Memory B cell (primary cell): ENCODE data around the gene BTBD16.

ENCODE experiments used
- ATAC-seq: fragments of 150-1000 bp; cut with Tn5 transposase; 2 replicates; pipeline ENCODE4 v1.10.0; 2021; ENCODE audit warnings: low read depth, mild to moderate bottlenecking, moderate library complexity
- DNase-seq, 2 donors: peaks; one replicate each; pipeline ENCODE4 v3.0.0; 2022; ENCODE audit warnings: low spot score in 2 of 2
- H3K27ac Mint-ChIP-seq: one replicate; pipeline ENCODE4 v1.8.0; 2022; ENCODE audit warnings: mild to moderate bottlenecking, moderate library complexity, mixed read lengths
- H3K27me3 Mint-ChIP-seq: one replicate; pipeline ENCODE4 v1.8.0; 2022; ENCODE audit warnings: mixed read lengths
- H3K36me3 Mint-ChIP-seq: one replicate; pipeline ENCODE4 v1.8.0; 2022; ENCODE audit warnings: mild to moderate bottlenecking, mixed read lengths
- H3K4me1 Mint-ChIP-seq: one replicate; pipeline ENCODE4 v1.8.0; 2022; ENCODE audit warnings: mixed read lengths
- H3K4me3 Mint-ChIP-seq: one replicate; pipeline ENCODE4 v1.8.0; 2022; ENCODE audit warnings: mild to moderate bottlenecking, moderate library complexity, mixed read lengths
- H3K9me3 Mint-ChIP-seq: one replicate; pipeline ENCODE4 v1.8.0; 2022; ENCODE audit warnings: mixed read lengths

BTBD16 gene

DNA sequence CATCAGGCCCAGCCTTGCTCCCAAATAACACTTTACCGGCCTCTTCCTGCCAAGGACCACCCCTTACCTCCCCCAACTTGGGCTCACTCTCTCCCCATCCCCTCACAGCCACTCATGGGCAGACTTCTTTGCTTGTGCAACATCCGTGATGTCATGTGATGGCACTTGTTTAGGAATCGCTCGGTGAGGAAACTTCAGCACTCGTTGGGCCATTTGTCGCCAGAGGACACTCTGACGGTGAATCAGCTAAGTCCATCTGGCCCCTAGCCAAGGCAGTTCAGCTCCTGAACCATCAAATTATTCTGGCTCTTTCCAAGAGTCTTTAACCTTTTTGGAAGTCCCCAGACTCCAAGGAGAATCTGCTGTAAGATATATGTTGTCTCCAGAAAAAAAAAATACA lies 19.2 kb downstream of the BTBD16 start:
- Mint-ChIP-seq H3K4me1 (no peaks in the 10 kb centered on the region), H3K36me3 (no peaks in the 10 kb centered on the region), H3K27me3 (peaks cover 11% of the 10 kb centered on the region), H3K4me3 (no peak overlapping the region), H3K9me3 (no peaks in the 10 kb centered on the region), H3K27ac (no peak overlapping the region)
- ATAC-seq (no peak), DNase-seq (no peak)

DNA sequence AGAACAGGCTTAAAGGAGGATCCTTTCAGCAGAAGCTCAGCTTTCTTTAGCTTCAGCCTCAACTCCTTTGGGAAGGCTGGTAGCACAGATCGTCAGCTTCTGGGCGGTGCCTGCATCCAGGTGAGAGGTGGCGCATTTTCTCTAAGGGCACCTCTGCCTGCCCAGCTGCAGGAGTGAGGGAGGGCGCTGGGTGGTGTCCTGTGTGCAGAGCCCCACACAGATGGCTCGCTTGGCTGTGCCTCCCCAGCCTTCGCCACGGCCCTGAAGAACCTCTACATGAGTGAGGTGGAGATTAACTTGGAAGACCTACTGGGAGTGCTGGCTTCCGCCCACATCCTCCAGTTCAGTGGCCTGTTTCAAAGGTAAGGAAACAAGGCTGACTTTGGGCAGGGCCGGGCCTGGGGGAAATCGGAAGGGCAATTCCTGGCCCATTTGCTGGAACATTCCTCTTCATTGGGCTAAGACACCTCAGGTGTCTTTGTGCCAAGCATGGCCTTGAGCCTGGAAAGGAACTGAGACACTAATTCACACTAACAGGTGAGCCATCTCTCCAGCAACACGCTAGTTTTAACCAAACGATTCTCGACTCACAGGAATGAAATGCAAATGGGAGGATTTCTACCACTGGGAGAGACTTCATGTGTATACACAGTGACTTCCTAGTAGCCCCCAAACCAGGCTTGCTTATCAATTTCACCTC lies 19.9 kb downstream of the BTBD16 start:
- no peaks in the 10 kb centered on the region for H3K4me1 Mint-ChIP-seq
- no peak overlapping the region for H3K4me3 Mint-ChIP-seq
- no peaks in the 10 kb centered on the region for H3K36me3 Mint-ChIP-seq
- H3K27me3 Mint-ChIP-seq = peaks cover 11% of the 10 kb centered on the region
- ATAC-seq = no peak
- no peak overlapping the region for H3K27ac Mint-ChIP-seq
- no peak for DNase-seq
- no peaks in the 10 kb centered on the region for H3K9me3 Mint-ChIP-seq

DNA sequence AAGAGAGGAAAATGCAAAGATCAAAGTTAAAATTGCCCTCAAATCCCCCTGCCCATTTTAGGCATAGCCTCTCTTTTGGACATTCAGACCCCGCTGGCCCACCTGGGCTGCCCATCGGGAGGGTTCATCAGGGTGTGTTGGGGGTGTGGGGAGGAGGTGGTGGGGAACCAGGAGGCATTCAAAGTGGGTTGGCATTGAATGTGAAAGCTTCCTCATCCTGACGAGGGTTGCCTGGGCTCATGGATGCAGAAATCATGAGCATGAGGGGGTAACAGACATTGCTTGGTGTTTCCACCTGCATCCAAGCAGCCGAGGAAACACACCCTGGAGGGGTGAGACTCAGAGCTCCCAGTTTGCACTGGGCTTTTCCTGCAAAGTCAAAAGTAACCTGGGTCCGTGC lies 20.6 kb downstream of the BTBD16 start:
- Mint-ChIP-seq H3K4me1 (no peaks in the 10 kb centered on the region), H3K4me3 (no peak overlapping the region), H3K27me3 (peaks cover 11% of the 10 kb centered on the region), H3K9me3 (no peaks in the 10 kb centered on the region), H3K27ac (no peak overlapping the region), H3K36me3 (no peaks in the 10 kb centered on the region)
- ATAC-seq (no peak), DNase-seq (no peak)

DNA sequence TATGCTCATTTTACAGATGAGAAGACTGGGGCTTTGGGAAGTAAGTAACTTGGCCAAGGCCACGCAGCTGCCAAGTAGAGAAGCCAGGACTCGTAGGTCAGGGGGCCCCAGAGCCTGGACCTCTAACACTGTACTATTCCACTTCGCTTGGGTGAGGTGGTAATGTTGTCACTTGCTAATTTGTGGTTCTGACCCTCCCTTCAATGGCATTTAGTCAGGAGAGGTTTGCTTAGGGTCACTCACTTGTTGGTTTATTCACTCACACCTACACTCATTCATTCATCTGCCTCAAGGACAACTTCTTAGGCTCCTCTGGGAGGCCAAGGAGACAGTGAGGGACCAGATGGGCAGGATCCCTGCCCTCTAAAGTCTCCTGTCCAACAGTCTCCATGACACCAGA lies 21.3 kb downstream of the BTBD16 start:
- DNase-seq (no peak), ATAC-seq (no peak)
- Mint-ChIP-seq H3K4me3 (no peak overlapping the region), H3K27ac (no peak overlapping the region), H3K36me3 (no peaks in the 10 kb centered on the region), H3K27me3 (peaks cover 14% of the 10 kb centered on the region), H3K9me3 (no peaks in the 10 kb centered on the region), H3K4me1 (no peaks in the 10 kb centered on the region)

GRCh38 chr10:122293156-122293960 lies 22.3 kb downstream of the BTBD16 start:
- no peak for ATAC-seq
- Mint-ChIP-seq H3K36me3 (no peaks in the 10 kb centered on the region), H3K27me3 (peaks cover 13% of the 10 kb centered on the region), H3K9me3 (no peaks in the 10 kb centered on the region), H3K27ac (no peak overlapping the region), H3K4me1 (no peaks in the 10 kb centered on the region), H3K4me3 (no peak overlapping the region)
- no peak for DNase-seq

- ATAC-seq = no peak
- no peak overlapping the region for H3K4me3 Mint-ChIP-seq
- DNase-seq = no peak
Measured at GRCh38 chr10:122293961-122294380, 22.9 kb downstream of the BTBD16 start.

GRCh38 chr10:122294511-122295450 lies 23.7 kb downstream of the BTBD16 start:
- ATAC-seq (no peak), DNase-seq (no peak)
- Mint-ChIP-seq H3K9me3 (no peaks in the 10 kb centered on the region), H3K4me1 (peaks cover 2% of the 10 kb centered on the region), H3K27me3 (peaks cover 13% of the 10 kb centered on the region), H3K36me3 (no peaks in the 10 kb centered on the region), H3K27ac (no peak overlapping the region), H3K4me3 (no peak overlapping the region)

More at GRCh38 chr10:122293961-122294380, 22.9 kb downstream of the BTBD16 start:
- Mint-ChIP-seq H3K36me3 (no peaks in the 10 kb centered on the region), H3K4me1 (no peaks in the 10 kb centered on the region), H3K9me3 (no peaks in the 10 kb centered on the region), H3K27me3 (peaks cover 12% of the 10 kb centered on the region), H3K27ac (no peak overlapping the region)

GRCh38 chr10:122295451-122295809 lies 24.3 kb downstream of the BTBD16 start:
- Mint-ChIP-seq H3K4me3 (no peak overlapping the region), H3K36me3 (no peaks in the 10 kb centered on the region), H3K27ac (no peak overlapping the region), H3K4me1 (peaks cover 2% of the 10 kb centered on the region), H3K9me3 (no peaks in the 10 kb centered on the region), H3K27me3 (peaks cover 13% of the 10 kb centered on the region)
- DNase-seq = no peak
- ATAC-seq = no peak

DNA sequence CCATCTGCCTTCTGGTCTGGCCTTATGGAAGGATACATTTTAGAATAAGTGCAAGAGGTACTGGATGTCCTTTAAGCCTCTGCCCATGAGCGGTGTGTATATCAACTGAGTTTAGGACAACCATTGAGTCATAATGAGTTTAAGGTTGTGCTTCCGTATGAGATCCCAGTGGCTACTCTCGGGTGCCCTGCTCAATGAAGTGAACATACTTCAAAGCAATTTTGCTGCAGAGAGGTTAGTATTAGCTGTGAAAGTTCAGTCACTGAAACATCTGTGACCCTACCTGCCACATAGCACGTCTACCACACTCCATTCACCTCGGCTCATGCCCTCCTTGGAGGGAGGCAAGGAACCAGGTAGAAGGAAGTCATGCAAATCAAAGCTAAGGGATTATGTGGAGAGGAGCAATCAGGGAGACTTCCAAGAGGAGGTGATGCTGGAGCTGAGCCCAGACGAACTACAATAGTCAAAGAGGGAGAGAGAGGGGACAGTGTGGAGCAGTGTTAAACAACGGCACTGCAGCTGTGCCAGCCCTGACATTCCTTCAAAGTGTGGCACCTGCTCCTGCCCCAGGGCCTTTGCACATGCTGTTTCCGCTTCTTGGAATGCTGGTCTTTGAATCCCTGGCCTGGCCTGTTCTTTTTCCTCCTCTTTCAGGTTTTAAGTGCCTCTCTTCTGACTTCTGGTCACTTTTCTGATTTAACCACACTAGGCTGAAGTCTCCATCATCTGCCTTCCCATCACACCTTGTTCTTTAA lies 25.4 kb downstream of the BTBD16 start:
- Mint-ChIP-seq H3K27ac (no peak overlapping the region), H3K4me3 (no peak overlapping the region), H3K4me1 (peaks cover 2% of the 10 kb centered on the region), H3K9me3 (no peaks in the 10 kb centered on the region), H3K27me3 (peaks cover 13% of the 10 kb centered on the region), H3K36me3 (no peaks in the 10 kb centered on the region)
- DNase-seq (no peak), ATAC-seq (no peak)

- Mint-ChIP-seq H3K4me1 (peaks cover 2% of the 10 kb centered on the region), H3K27ac (no peak overlapping the region), H3K36me3 (no peaks in the 10 kb centered on the region), H3K4me3 (no peak overlapping the region), H3K27me3 (peaks cover 13% of the 10 kb centered on the region), H3K9me3 (no peaks in the 10 kb centered on the region)
- DNase-seq (no peak), ATAC-seq (no peak)
Measured at GRCh38 chr10:122297583-122297982, 26.5 kb downstream of the BTBD16 start.

- Mint-ChIP-seq H3K4me1 (peaks cover 2% of the 10 kb centered on the region), H3K27me3 (peaks cover 13% of the 10 kb centered on the region), H3K9me3 (no peaks in the 10 kb centered on the region), H3K36me3 (no peaks in the 10 kb centered on the region), H3K27ac (no peak overlapping the region), H3K4me3 (no peak overlapping the region)
- ATAC-seq (no peak), DNase-seq (no peak)
Measured at GRCh38 chr10:122298206-122298597, 27.1 kb downstream of the BTBD16 start.

DNA sequence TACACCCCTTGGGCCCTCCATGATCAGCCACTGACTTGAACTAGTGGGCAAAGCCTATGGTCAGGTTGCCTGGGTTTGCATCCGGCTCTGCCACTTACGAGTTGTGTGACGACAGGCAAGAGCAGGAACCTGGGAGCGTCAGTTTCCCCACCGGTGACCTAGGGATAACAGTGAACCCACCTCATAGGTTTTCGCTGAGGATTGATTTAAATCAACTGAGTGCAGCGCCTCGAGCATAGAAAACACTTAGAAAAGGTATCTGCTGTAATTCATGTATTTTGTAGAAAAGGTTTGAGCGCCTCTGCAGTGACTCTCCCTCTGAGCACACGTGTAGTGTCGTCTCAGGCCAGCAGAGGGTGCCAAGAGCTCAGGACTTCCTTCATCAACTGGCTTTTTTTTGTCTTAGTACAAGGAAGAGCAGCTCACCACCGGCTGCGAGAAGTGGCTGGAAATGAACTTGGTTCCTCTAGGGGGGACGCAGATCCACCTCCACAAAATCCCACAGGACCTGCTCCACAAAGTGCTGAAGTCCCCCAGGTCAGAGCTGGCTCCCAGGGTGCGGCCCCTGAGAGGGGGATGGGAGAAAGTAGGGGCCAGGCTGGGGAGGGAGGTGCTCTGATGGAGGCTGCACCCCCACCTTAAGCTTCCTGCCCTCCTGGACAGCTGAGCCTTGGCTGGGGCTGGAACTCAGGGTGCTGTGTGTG lies 27.7 kb downstream of the BTBD16 start:
- ATAC-seq (peak; percentile 71), DNase-seq (peak; percentile 26 to 57)
- H3K9me3 Mint-ChIP-seq = no peaks in the 10 kb centered on the region
- H3K27me3 Mint-ChIP-seq = peaks cover 13% of the 10 kb centered on the region
- H3K27ac Mint-ChIP-seq = no peak overlapping the region
- peaks cover 2% of the 10 kb centered on the region for H3K4me1 Mint-ChIP-seq
- no peak overlapping the region for H3K4me3 Mint-ChIP-seq
- H3K36me3 Mint-ChIP-seq = no peaks in the 10 kb centered on the region
